Neuronal stem cell (in vitro differentiated cells): ENCODE results near the gene CMC1.
A peak's percentile ranks its signal among the peaks of the same experiment; 100 is the strongest.

Experiments
- DNase-seq: peaks from one replicate; pipeline ENCODE4 v3.0.0-alpha.2; 2013; ENCODE audit warnings: low spot score
- H2AFZ ChIP-seq: one replicate; pipeline ENCODE4 v1.6.1; 2013; ENCODE audit warnings: mild to moderate bottlenecking, low read length, inconsistent platforms
- H2AK5ac ChIP-seq: 2 replicates; pipeline ENCODE4 v1.6.1; 2013; ENCODE audit warnings: low read depth, mild to moderate bottlenecking, inconsistent platforms, low read length, moderate library complexity, mixed read lengths
- H2BK120ac ChIP-seq: 2 replicates; pipeline ENCODE4 v1.6.1; 2013; ENCODE audit warnings: low read depth, mild to moderate bottlenecking, inconsistent platforms, low read length, moderate library complexity, mixed read lengths
- H2BK12ac ChIP-seq: one replicate; pipeline ENCODE4 v1.6.1; 2013; ENCODE audit warnings: low read length, inconsistent platforms
- H2BK15ac ChIP-seq: 2 replicates; pipeline ENCODE4 v1.6.1; 2013; ENCODE audit warnings: mild to moderate bottlenecking, low read length, inconsistent platforms, mixed read lengths
- H2BK5ac ChIP-seq: one replicate; pipeline ENCODE4 v1.6.1; 2013; ENCODE audit warnings: inconsistent platforms, mild to moderate bottlenecking, low read length, moderate library complexity
- H3K14ac ChIP-seq: one replicate; pipeline ENCODE4 v1.6.1; 2013; ENCODE audit warnings: low read length, inconsistent platforms
- H3K18ac ChIP-seq: 2 replicates; pipeline ENCODE4 v1.6.1; 2013; ENCODE audit warnings: low read length, inconsistent platforms
- H3K23ac ChIP-seq: 2 replicates; pipeline ENCODE4 v1.6.1; 2013; ENCODE audit warnings: low read depth, mild to moderate bottlenecking, mixed read lengths, low read length, inconsistent platforms; ENCODE audit not compliant: poor library complexity
- H3K27ac ChIP-seq: replicated peaks from 3 replicates; pipeline ENCODE4 v1.5.1; 2013; ENCODE audit warnings: low read length, inconsistent platforms
- H3K27me3 ChIP-seq, 3 experiments: 2 replicates each; pipeline ENCODE4 v1.6.1; 2013; ENCODE audit warnings: low read length in 3 of 3, mild to moderate bottlenecking in 2 of 3, inconsistent platforms in 1 of 3, low read depth in 1 of 3, mixed read lengths in 1 of 3, moderate library complexity in 1 of 3; ENCODE audit not compliant: control insufficient read depth in 3 of 3, insufficient read depth in 3 of 3
- H3K36me3 ChIP-seq, 2 donors: replicated peaks in 1 of 2; 2 replicates each; pipeline ENCODE4 v1.6.1; 2013; ENCODE audit warnings: low read length in 2 of 2; ENCODE audit not compliant: control insufficient read depth in 2 of 2, insufficient read depth in 2 of 2
- H3K4ac ChIP-seq: 2 replicates; pipeline ENCODE4 v1.6.1; 2013; ENCODE audit warnings: inconsistent platforms, mild to moderate bottlenecking, low read length, moderate library complexity
- H3K4me1 ChIP-seq, 2 donors: 1 replicate in 1 of 2; 2 replicates in 1 of 2; pipeline ENCODE4 v1.6.1; 2013; ENCODE audit warnings: low read length in 2 of 2, low read depth in 1 of 2; ENCODE audit not compliant: control insufficient read depth in 2 of 2, insufficient read depth in 1 of 2
- H3K4me2 ChIP-seq: one replicate; pipeline ENCODE4 v1.6.1; 2013; ENCODE audit warnings: mild to moderate bottlenecking, low read length, inconsistent platforms; ENCODE audit not compliant: insufficient read depth, poor library complexity, severe bottlenecking
- H3K4me3 ChIP-seq, 2 donors: 2 replicates each; pipeline ENCODE4 v1.5.1; 2013; ENCODE audit warnings: low read length in 2 of 2, mild to moderate bottlenecking in 2 of 2, inconsistent platforms in 1 of 2, moderate library complexity in 1 of 2
- H3K79me1 ChIP-seq: one replicate; pipeline ENCODE4 v1.6.1; 2013; ENCODE audit warnings: low read depth, mild to moderate bottlenecking, inconsistent platforms, low read length, moderate library complexity
- H3K9ac ChIP-seq: one replicate; pipeline ENCODE4 v1.6.1; 2013; ENCODE audit warnings: mild to moderate bottlenecking, low read depth, low read length, inconsistent platforms; ENCODE audit not compliant: poor library complexity
- H3K9me3 ChIP-seq, 2 donors: replicated peaks in 1 of 2; 2 replicates each; pipeline versions ENCODE3 to v1.6.1; 2013; ENCODE audit warnings: low read length in 2 of 2, mild to moderate bottlenecking in 2 of 2, inconsistent platforms in 1 of 2, low read depth in 1 of 2, mixed read lengths in 1 of 2, moderate library complexity in 1 of 2; ENCODE audit not compliant: control insufficient read depth in 2 of 2, insufficient read depth in 1 of 2
- H4K8ac ChIP-seq: one replicate; pipeline ENCODE4 v1.6.1; 2013; ENCODE audit warnings: low read depth, mild to moderate bottlenecking, inconsistent platforms, low read length, moderate library complexity
- H4K91ac ChIP-seq: one replicate; pipeline ENCODE4 v1.6.1; 2013; ENCODE audit warnings: low read length, low read depth, mild to moderate bottlenecking, inconsistent platforms; ENCODE audit not compliant: poor library complexity
- WGBS, 2 donors: extraction: QIAGEN DNeasy Blood & Tissue Kit; methylation state at CpG; one replicate each; pipeline ENCODE4 v1.1.7; 2013; ENCODE audit warnings: missing lambda C conversion rate in 2 of 2, mixed read lengths in 1 of 2; ENCODE audit not compliant: insufficient read length in 2 of 2, insufficient replicate concordance in 1 of 2; ENCODE audit errors: extremely low coverage in 2 of 2; 5-methylcytosine and 5-hydroxymethylcytosine counted together

Gene CMC1

GRCh38 chr3:28328188-28329151 is 87.1 kb downstream of the CMC1 start:
- DNase-seq: peak; percentile 8
- Histone ChIP-seq H2AK5ac (no peak overlapping the region), H3K27me3 (no peaks in the 10 kb centered on the region), H3K27ac (no peak overlapping the region), H3K9me3 (no peaks in the 10 kb centered on the region), H3K14ac (no peak overlapping the region), H3K23ac (no peak overlapping the region), H3K9ac (no peak overlapping the region), H4K8ac (no peak overlapping the region), H2BK12ac (no peak overlapping the region), H3K79me1 (no peaks in the 10 kb centered on the region), H2BK120ac (no peak overlapping the region), H3K18ac (no peak overlapping the region), H3K4ac (no peak overlapping the region), H4K91ac (no peak overlapping the region), H2BK15ac (no peak overlapping the region), H3K4me3 (no peak overlapping the region), H3K4me1 (no peaks in the 10 kb centered on the region), H2BK5ac (no peak overlapping the region), H3K4me2 (no peak overlapping the region), H2AFZ (no peak overlapping the region), H3K36me3 (peaks cover 5 to 80% of the 10 kb centered on the region in 2 donors)
- WGBS, 2 donors: no CpG with 5 or more reads among the region's 4 CpGs

GRCh38 chr3:28334552-28334951 is 93.1 kb downstream of the CMC1 start:
- H3K18ac ChIP-seq: no peak overlapping the region
- H3K9me3 ChIP-seq: no peaks in the 10 kb centered on the region
- H4K8ac ChIP-seq: no peak overlapping the region
- H3K36me3 ChIP-seq: peaks cover 0 to 96% of the 10 kb centered on the region in 2 donors
- H3K14ac ChIP-seq: no peak overlapping the region
- H3K4ac ChIP-seq: no peak overlapping the region
- no peak overlapping the region for H3K23ac ChIP-seq
- H3K4me3 ChIP-seq: no peak overlapping the region
- DNase-seq: no peak
- no peaks in the 10 kb centered on the region for H3K27me3 ChIP-seq
- H3K9ac ChIP-seq: no peak overlapping the region
- H2AK5ac ChIP-seq: no peak overlapping the region
- H3K4me1 ChIP-seq: no peaks in the 10 kb centered on the region
- H4K91ac ChIP-seq: no peak overlapping the region
- H2BK120ac ChIP-seq: no peak overlapping the region
- H2BK15ac ChIP-seq: no peak overlapping the region
- H2BK12ac ChIP-seq: no peak overlapping the region
- no peak overlapping the region for H2BK5ac ChIP-seq
- H3K79me1 ChIP-seq: no peaks in the 10 kb centered on the region
- H3K27ac ChIP-seq: no peak overlapping the region
- H2AFZ ChIP-seq: no peak overlapping the region
- no peak overlapping the region for H3K4me2 ChIP-seq

GRCh38 chr3:28335246-28335645 is 93.8 kb downstream of the CMC1 start:
- Histone ChIP-seq H3K79me1 (no peaks in the 10 kb centered on the region), H3K36me3 (peaks cover 0 to 97% of the 10 kb centered on the region in 2 donors), H3K9ac (no peak overlapping the region), H3K4me2 (no peak overlapping the region), H3K4ac (no peak overlapping the region), H3K4me1 (no peaks in the 10 kb centered on the region), H2BK12ac (no peak overlapping the region), H3K4me3 (no peak overlapping the region), H4K91ac (no peak overlapping the region), H4K8ac (no peak overlapping the region), H2BK5ac (no peak overlapping the region), H2BK15ac (no peak overlapping the region), H3K27ac (no peak overlapping the region), H3K14ac (no peak overlapping the region), H3K18ac (no peak overlapping the region), H3K9me3 (no peaks in the 10 kb centered on the region), H2BK120ac (no peak overlapping the region), H2AFZ (no peak overlapping the region), H3K23ac (no peak overlapping the region), H3K27me3 (no peaks in the 10 kb centered on the region), H2AK5ac (no peak overlapping the region)
- DNase-seq: no peak
- no CpG with 5 or more reads among the region's 2 CpGs for WGBS, 2 donors

GRCh38 chr3:28337230-28337629 is 95.8 kb downstream of the CMC1 start:
- Histone ChIP-seq H3K27me3 (no peaks in the 10 kb centered on the region), H2AFZ (no peak overlapping the region), H2AK5ac (no peak overlapping the region), H2BK120ac (no peak overlapping the region), H3K4me3 (no peak overlapping the region), H3K4me1 (no peaks in the 10 kb centered on the region), H2BK15ac (no peak overlapping the region), H2BK5ac (no peak overlapping the region), H3K36me3 (peaks cover 0 to 89% of the 10 kb centered on the region in 2 donors), H2BK12ac (no peak overlapping the region), H3K9me3 (no peaks in the 10 kb centered on the region), H4K91ac (no peak overlapping the region), H3K14ac (no peak overlapping the region), H3K23ac (no peak overlapping the region), H3K4ac (no peak overlapping the region), H3K9ac (no peak overlapping the region), H3K27ac (no peak overlapping the region), H4K8ac (no peak overlapping the region), H3K18ac (no peak overlapping the region), H3K4me2 (no peak overlapping the region), H3K79me1 (no peaks in the 10 kb centered on the region)
- no peak for DNase-seq
